Gastroesophageal sphincter (tissue), 4 donors: ENCODE data around the gene AP2S1. TPM values are rescaled to one million over a fixed set of nuclear protein-coding genes. Genes with fewer than 3 reads are reported as not detected.
"Not testable (repeated sequence)": the region's sequence is repeated elsewhere in the genome, so short reads cannot be mapped to it uniquely, and the experiment has no call there.

ENCODE experiments used
- ATAC-seq: fragments of 150-250 bp; one replicate; pipeline ENCODE4 v1.9.1; 2016; ENCODE audit warnings: mild to moderate bottlenecking, moderate library complexity
- H3K27ac ChIP-seq, 4 donors: fragments of 200-600 bp; sonication (generic) in 3 of 4; 1 replicate in 3 of 4; 2 replicates in 1 of 4; pipeline ENCODE4 v1.5.1; 2016 to 2019
- H3K27me3 ChIP-seq: fragments of 200-600 bp; sonication (generic); one replicate; pipeline ENCODE4 v1.5.1; 2019
- H3K36me3 ChIP-seq, 2 donors: fragments of 200-600 bp; sonication (generic); one replicate each; pipeline ENCODE4 v1.5.1; 2019; ENCODE audit warnings: control low read depth in 1 of 2
- H3K4me1 ChIP-seq, 3 donors: fragments of 200-600 bp; sonication (generic); 1 replicate in 2 of 3; 2 replicates in 1 of 3; pipeline ENCODE4 v1.5.1; 2016 to 2019; ENCODE audit warnings: control low read depth in 2 of 3
- H3K4me3 ChIP-seq, 2 donors: fragments of 200-600 bp; sonication (generic); one replicate each; pipeline ENCODE4 v1.5.1; 2019; ENCODE audit warnings: mild to moderate bottlenecking in 1 of 2, moderate library complexity in 1 of 2
- H3K9me3 ChIP-seq, 3 donors: fragments of 200-600 bp; sonication (generic); one replicate each; pipeline ENCODE4 v1.5.1; 2017 to 2019; ENCODE audit warnings: control low read depth in 2 of 3
- EP300 ChIP-seq: sonication (generic); formaldehyde crosslinking; IDR thresholded peaks from one replicate; pipeline ENCODE4 v1.6.1; 2017; ENCODE audit warnings: antibody characterized with exemption, mild to moderate bottlenecking
- POLR2A ChIP-seq, 2 donors: fragments of 450-650 bp; IDR thresholded peaks; one replicate each; pipeline ENCODE4 v1.6.1; 2017; ENCODE audit warnings: antibody characterized with exemption in 2 of 2, mild to moderate bottlenecking in 2 of 2, moderate library complexity in 1 of 2
- POLR2AphosphoS5 ChIP-seq: sonication (generic); formaldehyde crosslinking; IDR thresholded peaks from one replicate; pipeline ENCODE4 v1.6.1; 2017; ENCODE audit warnings: antibody characterized with exemption
- WGBS, 2 donors: methylation state at CpG; one replicate each; pipeline ENCODE4 v1.1.5; 2018; ENCODE audit warnings: low coverage in 1 of 2; 5-methylcytosine and 5-hydroxymethylcytosine counted together
- total RNA-seq, 4 donors: library from RNA; depleted of rRNA; stranded (reverse); fragments of >200 nt; gene quantifications; one replicate each; pipeline ENCODE4 v1.1.0, GENCODE V29; 2016
- TF ChIP-seq, protein P1 (sequence below), 4 experiments: fragments of 200-600 bp in 2 of 4; fragments of 450-650 bp in 2 of 4; sonication (generic) in 1 of 4; IDR thresholded peaks; one replicate each; pipeline ENCODE4 v1.5.1; 2017 to 2019; ENCODE audit warnings: antibody characterized with exemption in 4 of 4, mild to moderate bottlenecking in 2 of 4, moderate library complexity in 2 of 4

The AP2S1 gene
- total RNA-seq, 4 donors from 2014 or later = 40.6 to 76.2 (median 66.5) TPM

DNA sequence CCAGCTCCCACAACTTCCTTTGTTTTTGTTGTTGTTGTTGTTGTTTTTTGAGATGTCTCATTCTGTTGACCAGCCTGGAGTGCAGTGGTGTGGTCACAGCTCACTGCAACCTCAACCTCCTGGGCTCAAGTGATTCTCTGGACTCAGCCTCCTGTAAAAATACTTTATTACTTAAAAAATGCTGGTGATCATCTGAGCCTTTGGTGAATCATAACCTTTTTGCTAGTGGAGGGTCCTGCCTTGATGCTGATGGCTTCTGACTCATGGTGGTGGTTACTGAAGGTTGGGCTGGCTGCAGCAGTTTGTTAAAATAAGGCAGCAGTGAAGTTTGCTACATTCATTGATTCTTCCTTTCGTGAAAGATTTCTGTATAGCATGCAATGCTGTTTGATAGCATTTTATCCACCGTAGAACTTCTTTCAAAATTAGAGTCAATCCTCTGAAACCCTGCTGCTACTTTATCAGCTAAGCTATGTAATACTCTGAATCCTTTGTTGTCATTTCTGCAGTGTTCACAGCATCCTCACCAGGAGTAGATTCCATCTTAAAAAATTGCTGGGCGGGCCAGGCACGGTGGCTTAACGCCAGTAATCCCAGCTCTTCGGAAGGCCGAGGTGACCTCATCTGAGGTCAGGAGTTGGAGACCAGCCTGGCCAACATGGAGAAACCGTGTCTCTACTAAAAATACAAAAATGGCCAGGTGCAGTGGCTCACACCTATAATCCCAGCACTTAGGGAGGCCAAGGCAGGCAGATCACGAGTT lies 28.1 kb upstream of the AP2S1 start:
- TF ChIP-seq, protein P1, sequence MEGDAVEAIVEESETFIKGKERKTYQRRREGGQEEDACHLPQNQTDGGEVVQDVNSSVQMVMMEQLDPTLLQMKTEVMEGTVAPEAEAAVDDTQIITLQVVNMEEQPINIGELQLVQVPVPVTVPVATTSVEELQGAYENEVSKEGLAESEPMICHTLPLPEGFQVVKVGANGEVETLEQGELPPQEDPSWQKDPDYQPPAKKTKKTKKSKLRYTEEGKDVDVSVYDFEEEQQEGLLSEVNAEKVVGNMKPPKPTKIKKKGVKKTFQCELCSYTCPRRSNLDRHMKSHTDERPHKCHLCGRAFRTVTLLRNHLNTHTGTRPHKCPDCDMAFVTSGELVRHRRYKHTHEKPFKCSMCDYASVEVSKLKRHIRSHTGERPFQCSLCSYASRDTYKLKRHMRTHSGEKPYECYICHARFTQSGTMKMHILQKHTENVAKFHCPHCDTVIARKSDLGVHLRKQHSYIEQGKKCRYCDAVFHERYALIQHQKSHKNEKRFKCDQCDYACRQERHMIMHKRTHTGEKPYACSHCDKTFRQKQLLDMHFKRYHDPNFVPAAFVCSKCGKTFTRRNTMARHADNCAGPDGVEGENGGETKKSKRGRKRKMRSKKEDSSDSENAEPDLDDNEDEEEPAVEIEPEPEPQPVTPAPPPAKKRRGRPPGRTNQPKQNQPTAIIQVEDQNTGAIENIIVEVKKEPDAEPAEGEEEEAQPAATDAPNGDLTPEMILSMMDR (IDR thresholded peaks at IDR 0.05) = no peak
- TF ChIP-seq POLR2A (IDR thresholded peaks at IDR 0.05) = no peak
- TF ChIP-seq POLR2AphosphoS5 = no peak
- no peak for TF ChIP-seq EP300
- Histone ChIP-seq H3K27me3 (no peaks in the 10 kb centered on the region), H3K36me3 (no peaks in the 10 kb centered on the region), H3K4me1 (peaks cover 0 to 13% (median 5%) of the 10 kb centered on the region in 3 donors), H3K9me3 (no peaks in the 10 kb centered on the region), H3K4me3 (no peak overlapping the region), H3K27ac (no peak overlapping the region)
- 80 to 89% methylated on average over 2 to 4 of the region's 9 CpGs for WGBS, 2 donors
- ATAC-seq = no peak

- Histone ChIP-seq H3K27me3 (no peaks in the 10 kb centered on the region), H3K4me3 (no peak overlapping the region), H3K9me3 (no peaks in the 10 kb centered on the region), H3K36me3 (no peaks in the 10 kb centered on the region), H3K27ac (no peak overlapping the region), H3K4me1 (peaks cover 0 to 13% (median 5%) of the 10 kb centered on the region in 3 donors)
- ATAC-seq = no peak
- TF ChIP-seq, protein P1 (IDR thresholded peaks at IDR 0.05) = no peak
- TF ChIP-seq EP300 = no peak
- no peak for TF ChIP-seq POLR2A (IDR thresholded peaks at IDR 0.05)
- no peak for TF ChIP-seq POLR2AphosphoS5
- WGBS, 2 donors = 95 to 96% methylated on average over 6 of the region's 6 CpGs
Measured at GRCh38 chr19:46875657-46876056, 25.0 kb upstream of the AP2S1 start.

DNA sequence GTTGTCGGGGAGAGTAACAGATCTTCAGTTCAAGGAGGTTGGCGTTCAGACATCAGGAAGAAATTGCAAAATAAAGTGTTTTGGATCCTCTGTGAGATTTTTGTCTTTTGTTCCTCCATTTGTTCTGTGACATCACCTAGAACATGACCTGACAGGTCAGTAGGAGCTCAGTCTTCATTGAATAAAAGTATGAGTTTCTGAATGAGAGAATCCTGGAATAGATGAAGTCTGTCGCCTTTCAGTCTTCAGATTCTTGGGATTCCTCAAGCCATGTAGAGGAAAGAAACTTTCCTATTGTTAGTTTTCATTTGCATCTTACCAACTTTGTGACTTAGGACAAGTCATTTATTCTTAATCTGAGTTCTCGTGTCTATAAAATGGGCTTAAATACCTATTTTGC lies 24.6 kb upstream of the AP2S1 start:
- WGBS, 2 donors = 80 to 85% methylated on average over 4 of the region's 4 CpGs
- no peak for ATAC-seq
- no peaks in the 10 kb centered on the region for H3K27me3 ChIP-seq
- TF ChIP-seq, protein P1 (IDR thresholded peaks at IDR 0.05) = no peak
- peaks cover 0 to 13% (median 5%) of the 10 kb centered on the region in 3 donors for H3K4me1 ChIP-seq
- no peaks in the 10 kb centered on the region for H3K36me3 ChIP-seq
- H3K27ac ChIP-seq = no peak overlapping the region
- no peak overlapping the region for H3K4me3 ChIP-seq
- H3K9me3 ChIP-seq = no peaks in the 10 kb centered on the region

DNA sequence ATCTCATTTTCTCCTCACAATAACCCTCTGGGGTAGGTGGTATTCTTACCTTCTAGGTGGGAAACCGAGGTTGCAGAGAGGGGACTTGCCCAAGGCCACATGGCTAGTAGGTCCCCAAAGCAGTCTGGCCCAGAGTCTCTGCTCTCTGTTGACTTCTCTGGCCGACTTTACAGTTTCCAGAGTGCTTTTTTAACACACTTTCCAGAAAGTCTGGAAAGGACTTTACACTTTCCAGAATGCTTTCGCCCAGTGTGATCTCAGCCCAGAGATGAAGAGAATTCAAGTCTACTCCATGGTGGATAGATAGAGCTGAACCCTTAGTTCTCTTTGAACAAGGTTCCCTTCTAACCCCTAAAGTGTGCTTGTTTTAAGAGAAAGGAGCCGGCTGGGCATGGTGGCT lies 22.3 kb upstream of the AP2S1 start:
- no peaks in the 10 kb centered on the region for H3K9me3 ChIP-seq
- ATAC-seq = no peak
- H3K36me3 ChIP-seq = no peaks in the 10 kb centered on the region
- no peak overlapping the region for H3K27ac ChIP-seq
- peaks cover 0 to 16% (median 0%) of the 10 kb centered on the region in 3 donors for H3K4me1 ChIP-seq
- H3K4me3 ChIP-seq = no peak overlapping the region
- TF ChIP-seq POLR2AphosphoS5 = no peak
- TF ChIP-seq, protein P1 (IDR thresholded peaks at IDR 0.05) = no peak
- no peak for TF ChIP-seq EP300
- no peak for TF ChIP-seq POLR2A (IDR thresholded peaks at IDR 0.05)
- 78 to 100% methylated on average over 2 to 3 of the region's 4 CpGs for WGBS, 2 donors
- H3K27me3 ChIP-seq = no peaks in the 10 kb centered on the region

- 75 to 88% methylated on average over 2 to 5 of the region's 5 CpGs for WGBS, 2 donors
- not testable (repeated sequence) for ATAC-seq, H3K4me3 ChIP-seq, H3K27ac ChIP-seq, H3K36me3 ChIP-seq, H3K27me3 ChIP-seq, H3K9me3 ChIP-seq
- H3K4me1 ChIP-seq = peaks cover 0 to 34% (median 0%) of the 10 kb centered on the region in 3 donors
Measured at GRCh38 chr19:46871173-46871572, 20.5 kb upstream of the AP2S1 start.
